Heart left ventricle (tissue), 13 donors: ENCODE data around the gene ZNF565.
"Not testable (repeated sequence)": the region's sequence is repeated elsewhere in the genome, so short reads cannot be mapped to it uniquely, and the experiment has no call there.

ENCODE experiments used
- CTCF ChIP-seq, 12 donors: fragments of 200-600 bp; sonication (generic) in 4 of 12; IDR thresholded peaks; one replicate each; pipeline versions ENCODE4 v1.5.0 to v1.8.0; 2018 to 2022; ENCODE audit warnings: antibody characterized with exemption in 12 of 12, mild to moderate bottlenecking in 5 of 12
- POLR2A ChIP-seq, 2 donors: fragments of 450-650 bp; IDR thresholded peaks; one replicate each; pipeline ENCODE4 v1.6.1; 2017; ENCODE audit warnings: antibody characterized with exemption in 2 of 2, mild to moderate bottlenecking in 2 of 2, moderate library complexity in 2 of 2
- donor health status: ischemic (EF 13 %, LVEDD 7.1; RV severe dilation, severe dysfunction).
- donor health status: DM: no; HTN: yes; CAD: no.
- donor health status: DM: no; HTN: no; CAD: no.
- donor health status: ischemic (EF 25% LVEDD 6.9; RV normal size, moderate dysfunction).
- donor health status: ischemic (EF 25% LVEDD 5.7; RV mildly dilated, moderate dysfunction).
- donor health status: ischemic (EF 35%, LVEDD 5.7; RV mildly dilated, moderate dysfunction).
- donor health status: nonischemic (EF 11% LVEDD 7.7; RV severe dilation, severe dysfunction).
- donor health status: DM: yes; HTN: yes; CAD: no.
- donor health status: PGD.
- donor health status: ischemic (EF 29% LVEDD 5.4; RV normal size, mild dysfunction).
- donor health status: nonischemic (EF 23%, LVEDD 6.1; RV moderate dilation, normal function).

DNA sequence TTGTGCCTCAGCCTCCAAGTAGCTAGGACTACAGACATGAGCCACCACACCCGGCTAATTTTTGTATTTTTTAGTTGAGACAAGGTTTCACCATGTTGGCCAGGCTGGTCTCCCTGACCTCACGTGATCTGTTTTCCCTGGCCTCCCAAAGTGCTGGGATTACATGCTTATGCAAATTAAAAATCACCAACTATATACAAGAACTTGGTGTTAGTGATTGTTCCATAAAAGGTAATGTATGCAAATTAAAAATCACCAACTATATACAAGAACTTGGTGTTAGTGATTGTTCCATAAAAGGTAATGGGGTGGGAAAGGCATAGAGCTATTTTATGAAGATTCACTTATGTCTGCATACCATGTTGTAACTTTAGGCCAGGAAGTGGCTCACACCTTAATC, 35.4 kb downstream of the ZNF565 start:
- not testable (repeated sequence) for TF ChIP-seq CTCF, POLR2A (IDR thresholded peaks at IDR 0.05)
